GM23338 (cell line): ENCODE data around the gene MEFV. TPM values are rescaled to one million over a fixed set of nuclear protein-coding genes. Genes with fewer than 3 reads are reported as not detected.

ENCODE experiments used
- ATAC-seq: fragments of 200-7000 bp; cut with Tn5 transposase; 3 replicates; pipeline ENCODE4 v1.9.1; 2020
- DNase-seq: peaks from one replicate; pipeline ENCODE4 v3.0.0-alpha.2; 2015; ENCODE audit warnings: low spot score
- H2AFZ ChIP-seq: fragments of 200-600 bp; sonication (generic); 2 replicates; pipeline ENCODE4 v1.8.0; 2016; ENCODE audit warnings: antibody characterized with exemption, mild to moderate bottlenecking, moderate library complexity
- H3F3A ChIP-seq: fragments of 200-600 bp; sonication (generic); replicated peaks from 2 replicates; pipeline ENCODE4 v1.8.0; 2017; ENCODE audit warnings: antibody characterized with exemption, mixed run types, low read depth
- H3K27ac ChIP-seq: fragments of 200-600 bp; sonication (generic); 2 replicates; pipeline ENCODE4 v1.6.1; 2016; ENCODE audit warnings: low read depth
- H3K27me3 ChIP-seq: fragments of 200-600 bp; sonication (generic); 2 replicates; pipeline ENCODE4 v1.8.0; 2016; ENCODE audit warnings: mild to moderate bottlenecking, mixed run types, moderate library complexity; ENCODE audit not compliant: insufficient read depth
- H3K36me3 ChIP-seq: fragments of 200-600 bp; sonication (generic); 2 replicates; pipeline ENCODE4 v1.8.0; 2016; ENCODE audit warnings: mild to moderate bottlenecking; ENCODE audit not compliant: insufficient read depth
- H3K4me1 ChIP-seq: fragments of 200-600 bp; sonication (generic); 2 replicates; pipeline ENCODE4 v1.8.0; 2016; ENCODE audit warnings: mild to moderate bottlenecking, moderate library complexity; ENCODE audit not compliant: insufficient read depth
- H3K4me2 ChIP-seq: fragments of 200-600 bp; sonication (generic); 2 replicates; pipeline ENCODE4 v1.7.1; 2017; ENCODE audit warnings: mixed run types
- H3K4me3 ChIP-seq: fragments of 200-600 bp; sonication (generic); 2 replicates; pipeline ENCODE4 v1.6.1; 2016; ENCODE audit warnings: mixed run types
- H3K79me2 ChIP-seq: fragments of 200-600 bp; sonication (generic); replicated peaks from 2 replicates; pipeline ENCODE4 v1.8.0; 2017; ENCODE audit warnings: mild to moderate bottlenecking; ENCODE audit not compliant: insufficient read depth
- H3K9me2 ChIP-seq: fragments of 200-600 bp; sonication (generic); 2 replicates; pipeline ENCODE4 v1.8.0; 2017; ENCODE audit not compliant: insufficient read depth
- H4K20me1 ChIP-seq: fragments of 200-600 bp; sonication (generic); replicated peaks from 2 replicates; pipeline ENCODE4 v1.8.0; 2017; ENCODE audit warnings: mild to moderate bottlenecking; ENCODE audit not compliant: insufficient read depth
- H3K27ac Mint-ChIP-seq: 2 replicates; pipeline ENCODE4 v1.8.0; 2020; ENCODE audit warnings: inconsistent platforms, mild to moderate bottlenecking, moderate library complexity, mixed read lengths
- H3K27me3 Mint-ChIP-seq: 3 replicates; pipeline ENCODE4 v1.8.0; 2022; ENCODE audit warnings: low read depth, mild to moderate bottlenecking, moderate library complexity, mixed read lengths, inconsistent platforms; ENCODE audit not compliant: insufficient read depth, poor library complexity
- H3K36me3 Mint-ChIP-seq: 3 replicates; pipeline ENCODE4 v1.8.0; 2021; ENCODE audit warnings: low read depth, mild to moderate bottlenecking, inconsistent platforms, moderate library complexity, mixed read lengths
- H3K4me1 Mint-ChIP-seq: 3 replicates; pipeline ENCODE4 v1.8.0; 2020; ENCODE audit warnings: mild to moderate bottlenecking, inconsistent platforms, mixed read lengths
- H3K4me3 Mint-ChIP-seq: 3 replicates; pipeline ENCODE4 v1.8.0; 2021; ENCODE audit warnings: moderate library complexity, mild to moderate bottlenecking, inconsistent platforms, mixed read lengths
- H3K9me3 Mint-ChIP-seq: 3 replicates; pipeline ENCODE4 v1.8.0; 2020; ENCODE audit warnings: moderate library complexity, mild to moderate bottlenecking, inconsistent platforms, mixed read lengths
- CREB1 ChIP-seq: fragments of 250-450 bp; sonication (Bioruptor Pico); IDR thresholded peaks from 2 replicates; pipeline ENCODE4 v1.5.0; 2020; ENCODE audit warnings: low read depth, mild to moderate bottlenecking, moderate library complexity
- CTCF ChIP-seq, 2 experiments: fragments of 200-600 bp in 1 of 2; sonication (generic) in 1 of 2; conservative IDR thresholded peaks; 2 replicates each; pipeline versions ENCODE4 v1.5.1 to v1.6.1; 2016 to 2017; ENCODE audit warnings: antibody characterized with exemption in 2 of 2, low read depth in 2 of 2, mild to moderate bottlenecking in 2 of 2, moderate library complexity in 1 of 2
- EZH2 ChIP-seq: fragments of 200-600 bp; sonication (generic); IDR thresholded peaks from one replicate; pipeline ENCODE4 v1.8.0; 2017; ENCODE audit warnings: antibody characterized with exemption, mild to moderate bottlenecking, low read depth; ENCODE audit not compliant: unreplicated experiment
- EZH2phosphoT487 ChIP-seq: fragments of 200-600 bp; sonication (generic); IDR thresholded peaks from one replicate; pipeline ENCODE4 v1.8.1; 2018; ENCODE audit warnings: antibody characterized with exemption; ENCODE audit not compliant: unreplicated experiment
- JUNB ChIP-seq: IDR thresholded peaks from one replicate; pipeline ENCODE4 v1.6.1; 2016; ENCODE audit warnings: antibody characterized with exemption; ENCODE audit not compliant: unreplicated experiment
- NANOG ChIP-seq: IDR thresholded peaks from 2 replicates; pipeline ENCODE4 v1.6.1; 2016; ENCODE audit warnings: antibody characterized with exemption, borderline replicate concordance
- STAT1 ChIP-seq: IDR thresholded peaks from one replicate; pipeline ENCODE4 v1.6.1; 2016; ENCODE audit warnings: antibody characterized with exemption; ENCODE audit not compliant: unreplicated experiment
- ZNF331 ChIP-seq: fragments of 250-450 bp; sonication (Bioruptor Pico); IDR thresholded peaks from 2 replicates; pipeline ENCODE4 v1.5.0; 2020; ENCODE audit warnings: low read depth, mild to moderate bottlenecking, moderate library complexity
- ZNF462 ChIP-seq: fragments of 250-450 bp; sonication (Bioruptor Pico); IDR thresholded peaks from 2 replicates; pipeline ENCODE4 v1.5.0; 2020; ENCODE audit warnings: mild to moderate bottlenecking, moderate library complexity
- polyA plus RNA-seq: library from polyadenylated mRNA; unstranded; fragments of >200 nt; fragmentation: Nextera tagmentation; extraction: Ambion mirVana; gene quantifications from 2 replicates; pipeline ENCODE4 v1.2.1, GENCODE V29; 2016
- total RNA-seq: library from RNA; depleted of rRNA; stranded (reverse); fragments of >200 nt; shearing (Covaris generic); gene quantifications from 2 replicates; pipeline ENCODE4 v1.2.3, GENCODE V29; 2014
- TF ChIP-seq, protein P1 (sequence below): IDR thresholded peaks from 2 replicates; pipeline ENCODE4 v1.6.1; 2016; ENCODE audit warnings: antibody characterized with exemption

MEFV gene
- total and polyA plus RNA-seq, 2 experiments from 2014 or later, result 0.07 TPM; not detected in 1

- peaks cover 83% of the 10 kb centered on the region for H3K9me3 Mint-ChIP-seq
- no peaks in the 10 kb centered on the region for H3K4me1 Mint-ChIP-seq
- peaks cover 13% of the 10 kb centered on the region; the same call in 1 of the 3 replicates for H3K36me3 Mint-ChIP-seq
- H3K27ac ChIP-seq, result no peak overlapping the region
- no peak overlapping the region for H3K27ac Mint-ChIP-seq
- H3K4me3 Mint-ChIP-seq, result no peak overlapping the region
- no peaks in the 10 kb centered on the region for H3F3A ChIP-seq
- no peak overlapping the region for H3K4me2 ChIP-seq
- TF ChIP-seq JUNB (no peak), NANOG (no peak), CTCF (conservative IDR thresholded peaks at IDR 0.05; ENCODE audit: low read depth in 2 of 2) (no peak), CREB1 (no peak), EZH2phosphoT487 (no peak), EZH2 (no peak), ZNF331 (CRISPR knock-in tag) (no peak), STAT1 (no peak)
- TF ChIP-seq, protein P1, sequence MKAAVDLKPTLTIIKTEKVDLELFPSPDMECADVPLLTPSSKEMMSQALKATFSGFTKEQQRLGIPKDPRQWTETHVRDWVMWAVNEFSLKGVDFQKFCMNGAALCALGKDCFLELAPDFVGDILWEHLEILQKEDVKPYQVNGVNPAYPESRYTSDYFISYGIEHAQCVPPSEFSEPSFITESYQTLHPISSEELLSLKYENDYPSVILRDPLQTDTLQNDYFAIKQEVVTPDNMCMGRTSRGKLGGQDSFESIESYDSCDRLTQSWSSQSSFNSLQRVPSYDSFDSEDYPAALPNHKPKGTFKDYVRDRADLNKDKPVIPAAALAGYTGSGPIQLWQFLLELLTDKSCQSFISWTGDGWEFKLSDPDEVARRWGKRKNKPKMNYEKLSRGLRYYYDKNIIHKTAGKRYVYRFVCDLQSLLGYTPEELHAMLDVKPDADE, result no peak
- H3K4me3 ChIP-seq, result no peak overlapping the region
- H3K79me2 ChIP-seq, result no peaks in the 10 kb centered on the region
- ATAC-seq (no peak), DNase-seq (no peak)
- H3K27me3 Mint-ChIP-seq, result peaks cover 3% of the 10 kb centered on the region
- no peaks in the 10 kb centered on the region for H3K27me3 ChIP-seq
- H3K9me2 ChIP-seq, result no peaks in the 10 kb centered on the region
- H3K36me3 ChIP-seq, result no peaks in the 10 kb centered on the region
- H3K4me1 ChIP-seq, result no peaks in the 10 kb centered on the region
- H2AFZ ChIP-seq, result no peak overlapping the region
- H4K20me1 ChIP-seq, result no peaks in the 10 kb centered on the region
Measured at GRCh38 chr16:3248596-3248995, 7.8 kb downstream of the MEFV start.

DNA sequence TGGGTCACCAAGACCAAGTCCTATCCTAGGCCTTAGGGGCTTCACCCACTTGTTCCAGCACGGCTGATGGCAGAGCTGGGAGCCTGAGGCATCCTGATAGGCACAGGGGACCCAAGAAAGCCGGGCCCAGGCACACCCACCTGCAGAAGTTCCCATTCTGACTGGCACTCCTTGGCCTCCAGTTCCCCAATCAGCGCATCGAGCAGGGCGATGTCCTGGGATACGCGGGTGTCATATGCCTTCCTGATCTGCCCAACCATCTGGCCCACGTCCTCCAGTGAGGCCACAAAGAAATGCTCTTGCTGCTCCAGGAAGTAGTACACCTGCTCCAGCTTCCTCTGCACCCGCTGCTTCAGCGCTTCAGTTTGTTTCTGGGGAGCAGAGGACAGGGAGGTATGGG, 9.6 kb downstream of the MEFV start:
- no peaks in the 10 kb centered on the region for H3K4me1 Mint-ChIP-seq
- no peaks in the 10 kb centered on the region for H3K27me3 ChIP-seq
- no peaks in the 10 kb centered on the region for H3K79me2 ChIP-seq
- no peak overlapping the region for H2AFZ ChIP-seq
- H3K27me3 Mint-ChIP-seq, result peaks cover 3% of the 10 kb centered on the region
- no peak overlapping the region for H3K4me3 Mint-ChIP-seq
- no peaks in the 10 kb centered on the region for H3K36me3 ChIP-seq
- peaks cover 84% of the 10 kb centered on the region for H3K9me3 Mint-ChIP-seq
- H3F3A ChIP-seq, result no peaks in the 10 kb centered on the region
- no peaks in the 10 kb centered on the region for H4K20me1 ChIP-seq
- no peaks in the 10 kb centered on the region for H3K9me2 ChIP-seq
- H3K27ac ChIP-seq, result no peak overlapping the region
- no peaks in the 10 kb centered on the region for H3K4me1 ChIP-seq
- ATAC-seq (no peak), DNase-seq (no peak)
- H3K27ac Mint-ChIP-seq, result no peak overlapping the region
- H3K4me3 ChIP-seq, result no peak overlapping the region
- H3K4me2 ChIP-seq, result no peak overlapping the region
- peaks cover 11% of the 10 kb centered on the region; the same call in 1 of the 3 replicates for H3K36me3 Mint-ChIP-seq
- TF ChIP-seq EZH2, result no peak
- TF ChIP-seq ZNF462 (CRISPR knock-in tag), result no peak
- no peak for TF ChIP-seq ZNF331 (CRISPR knock-in tag)
- TF ChIP-seq STAT1, result no peak
- no peak for TF ChIP-seq NANOG
